NCI-H2171 (cell line): ENCODE measurements around the gene LAMC3.

Source experiments
- DNase-seq: peaks from one replicate; lab custom pipeline; 2025; lab: John Stamatoyannopoulos, UW

Gene LAMC3

GRCh38 chr9:131076347-131077195 lies 67.6 kb downstream of the LAMC3 start:
- DNase-seq: no peak

- no peak for DNase-seq
Measured at GRCh38 chr9:131078427-131079366, 69.7 kb downstream of the LAMC3 start.

GRCh38 chr9:131080589-131080988 lies 71.6 kb downstream of the LAMC3 start:
- no peak for DNase-seq

GRCh38 chr9:131081868-131082267 lies 72.9 kb downstream of the LAMC3 start:
- no peak for DNase-seq

- DNase-seq: no peak
Measured at GRCh38 chr9:131082774-131083512, 74.0 kb downstream of the LAMC3 start.

- DNase-seq: no peak
Measured at GRCh38 chr9:131084661-131085369, 75.8 kb downstream of the LAMC3 start.

- DNase-seq: no peak
Measured at GRCh38 chr9:131085370-131086122, 76.6 kb downstream of the LAMC3 start.

- DNase-seq: peak; percentile 60
Measured at GRCh38 chr9:131087354-131087893, 78.5 kb downstream of the LAMC3 start.

- DNase-seq: no peak
Measured at GRCh38 chr9:131090025-131090787, 81.2 kb downstream of the LAMC3 start.

- DNase-seq: no peak
Measured at GRCh38 chr9:131091352-131091992, 82.5 kb downstream of the LAMC3 start.

GRCh38 chr9:131092030-131092429 lies 83.1 kb downstream of the LAMC3 start:
- no peak for DNase-seq

GRCh38 chr9:131092548-131093440 lies 83.8 kb downstream of the LAMC3 start:
- no peak for DNase-seq

- DNase-seq: no peak
Measured at GRCh38 chr9:131094015-131094414, 85.0 kb downstream of the LAMC3 start.

- no peak for DNase-seq
Measured at GRCh38 chr9:131094622-131095021, 85.6 kb downstream of the LAMC3 start.

- no peak for DNase-seq
Measured at GRCh38 chr9:131095666-131096268, 86.8 kb downstream of the LAMC3 start.

GRCh38 chr9:131096269-131097125 lies 87.5 kb downstream of the LAMC3 start, which contains the start of gene AIF1L:
Gene AIF1L, plus strand, starts transcription at chr9:131096531. Its CDS starts 99 bp downstream, at chr9:131096630.
- peak; percentile 82 for DNase-seq
